Uterus (tissue), 2 donors: ENCODE results near the gene KIF18A.

Source experiments
- CTCF ChIP-seq, 4 experiments: fragments of 200-600 bp in 2 of 4; fragments of 450-650 bp in 2 of 4; sonication (generic) in 2 of 4; IDR thresholded peaks; one replicate each; pipeline ENCODE4 v1.5.1; 2016 to 2019; ENCODE audit warnings: antibody characterized with exemption in 4 of 4, mild to moderate bottlenecking in 2 of 4, moderate library complexity in 1 of 4
- POLR2A ChIP-seq, 2 donors: fragments of 450-650 bp; IDR thresholded peaks; one replicate each; pipeline ENCODE4 v1.6.1; 2016; ENCODE audit warnings: antibody characterized with exemption in 2 of 2, mild to moderate bottlenecking in 1 of 2, moderate library complexity in 1 of 2

GRCh38 chr11:28140689-28141455 lies 32.9 kb upstream of the KIF18A start:
- TF ChIP-seq CTCF (IDR thresholded peaks at IDR 0.05): no peak
- TF ChIP-seq POLR2A (IDR thresholded peaks at IDR 0.05): no peak
